ENCODE data around the gene CTCF.

CTCF gene

DNA sequence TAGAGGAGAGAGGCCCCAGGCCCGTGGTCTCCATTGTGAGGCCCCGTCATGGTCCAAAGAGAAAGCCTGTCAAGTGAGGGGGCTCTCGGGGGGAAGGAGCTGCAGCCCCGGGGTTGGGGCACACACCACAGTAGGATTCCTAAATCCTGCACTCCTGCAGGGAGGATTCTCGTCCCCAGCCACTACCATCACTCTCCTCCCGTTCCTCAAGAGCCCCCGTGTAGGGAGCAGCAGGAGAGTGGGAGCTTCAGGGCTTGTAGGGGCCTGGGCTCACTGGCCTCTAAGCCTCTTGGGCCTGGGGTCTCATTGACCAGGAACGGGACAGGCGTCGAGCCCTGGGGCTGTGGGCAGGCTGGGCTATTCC is 105.1 kb downstream of the CTCF start:
- DNase-seq = no peak

GRCh38 chr16:67667817-67668494 is 105.6 kb downstream of the CTCF start:
- DNase-seq = peak; percentile 89

GRCh38 chr16:67668495-67669157 is 106.3 kb downstream of the CTCF start:
- DNase-seq = no peak

DNA sequence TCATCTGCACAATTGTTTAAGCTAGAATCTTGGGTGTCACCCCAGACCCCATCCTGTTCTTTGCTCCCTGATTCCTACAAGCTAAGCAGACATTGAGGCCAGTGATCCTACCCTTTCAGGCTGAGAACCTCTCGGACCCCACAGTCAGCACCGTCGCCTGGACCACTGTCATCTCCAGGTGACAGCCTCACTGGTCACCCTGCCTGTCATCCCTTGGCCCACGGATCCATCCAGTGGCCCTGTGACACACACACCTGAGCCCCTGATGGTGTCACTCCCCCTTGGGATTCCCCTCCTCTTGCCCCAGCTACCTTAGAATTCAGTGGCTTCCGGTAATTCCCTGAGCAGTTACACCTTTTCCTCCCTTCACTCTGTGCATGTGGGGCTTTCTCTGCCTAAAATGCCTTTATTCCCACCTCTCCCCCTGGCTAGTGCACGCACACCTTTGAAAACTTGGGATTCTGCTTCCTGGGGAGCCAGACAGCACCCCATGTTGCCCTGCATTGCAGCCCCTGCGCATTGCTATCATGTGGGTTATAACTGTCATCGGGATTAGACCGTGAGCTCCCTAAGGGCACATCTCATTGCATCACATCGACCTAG is 107.3 kb downstream of the CTCF start:
- no peak for DNase-seq

- no peak for DNase-seq
These were observed 110.0 kb downstream of the CTCF start for GRCh38 chr16:67672306-67672705.

- DNase-seq = no peak
These were observed 110.7 kb downstream of the CTCF start for GRCh38 chr16:67672739-67673662.

- DNase-seq = no peak
These were observed 111.6 kb downstream of the CTCF start for GRCh38 chr16:67673712-67674580.

DNA sequence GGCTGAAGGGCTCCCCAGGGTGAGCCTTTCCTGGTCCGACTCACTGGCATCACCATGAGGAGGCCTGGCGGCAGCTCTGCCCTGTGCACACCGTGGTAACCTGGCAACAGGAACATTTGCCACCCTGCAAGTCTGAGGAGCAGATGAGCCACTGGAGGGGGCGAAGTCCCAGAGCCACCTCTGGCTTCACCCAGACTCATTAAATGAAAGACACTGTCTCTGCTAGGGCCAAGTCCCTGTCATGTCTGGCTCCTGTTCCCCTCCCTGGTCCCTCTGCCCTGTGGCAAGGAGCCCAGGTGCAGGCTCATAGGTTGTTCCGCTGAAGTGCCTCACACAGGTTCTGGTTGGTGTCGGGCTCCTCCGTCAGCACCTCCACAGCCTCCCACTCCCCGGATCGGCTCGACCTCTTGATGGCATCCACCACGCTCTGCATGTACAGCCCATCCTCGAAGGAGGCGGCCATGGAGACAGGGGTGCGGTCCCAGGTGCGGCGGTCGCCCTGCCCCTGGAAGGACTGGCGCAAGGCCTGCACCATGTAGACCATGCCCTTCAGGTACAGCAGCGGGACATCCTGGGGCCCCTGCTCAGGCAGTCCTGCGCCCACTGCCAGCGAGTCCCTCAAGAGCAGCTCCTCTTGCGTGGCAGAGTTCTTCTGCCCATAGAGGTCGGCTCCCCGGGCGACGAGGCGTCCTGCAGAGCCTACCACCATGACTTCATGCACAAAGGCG is 112.7 kb downstream of the CTCF start:
- no peak for DNase-seq

- DNase-seq = no peak
These were observed 113.2 kb downstream of the CTCF start for GRCh38 chr16:67675579-67675935.

DNA sequence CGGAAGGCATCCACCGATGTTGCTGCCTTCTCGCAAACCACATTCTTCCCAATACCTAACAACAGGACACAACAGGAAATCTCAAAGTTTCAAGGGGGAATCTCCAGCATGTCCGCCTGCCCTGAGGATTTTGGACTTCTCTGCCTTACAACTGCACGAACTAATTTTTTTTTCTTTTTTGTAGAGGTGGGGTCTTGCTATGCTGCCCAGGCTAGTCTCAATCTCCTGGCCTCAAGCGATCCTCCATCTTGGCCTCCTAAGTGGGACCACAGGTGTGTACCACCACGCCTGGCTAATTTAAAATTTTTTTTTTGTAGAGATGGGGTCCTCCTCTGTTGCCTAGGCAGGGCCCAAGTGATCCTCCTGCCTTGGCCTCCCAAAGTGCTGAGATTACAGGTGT is 113.7 kb downstream of the CTCF start:
- DNase-seq = no peak

DNA sequence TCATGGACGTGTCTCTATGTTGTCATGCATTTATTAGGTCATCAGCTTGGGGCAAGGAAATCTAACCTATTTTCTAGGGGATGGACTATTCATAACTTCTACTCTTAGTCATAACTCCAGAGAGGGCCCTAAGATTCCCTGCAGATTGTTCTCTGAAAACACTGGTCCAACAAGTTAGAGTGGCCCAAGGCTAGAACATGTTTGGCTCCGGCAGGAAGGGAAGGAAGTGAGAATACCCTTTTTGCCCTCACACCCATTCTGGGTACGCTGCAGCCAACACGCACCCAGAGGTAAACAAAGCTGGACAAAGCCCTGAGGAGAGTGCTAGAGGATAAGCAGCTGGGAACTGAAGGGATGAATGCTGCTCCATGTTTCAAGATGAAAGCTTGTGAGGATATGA is 114.2 kb downstream of the CTCF start:
- DNase-seq = no peak

DNA sequence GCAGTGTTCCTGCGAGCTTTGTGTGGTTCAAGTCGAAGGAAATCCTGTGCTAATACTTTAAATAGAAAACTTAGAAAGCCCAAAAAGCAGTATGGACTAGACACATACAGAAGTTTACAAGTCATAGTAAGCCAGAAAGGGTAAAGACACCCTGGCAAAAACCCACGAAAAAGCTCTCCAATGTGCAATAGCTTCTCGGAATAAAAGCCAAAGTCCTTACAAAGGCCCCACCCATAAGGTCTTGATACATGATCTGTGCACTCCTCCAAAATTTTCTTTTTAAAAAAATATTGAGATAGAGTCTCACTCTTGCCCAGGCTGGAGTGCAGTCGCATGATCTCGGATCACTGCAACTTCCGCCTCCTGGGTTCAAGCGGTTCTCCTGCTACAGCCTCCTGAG is 114.6 kb downstream of the CTCF start:
- DNase-seq = no peak

DNA sequence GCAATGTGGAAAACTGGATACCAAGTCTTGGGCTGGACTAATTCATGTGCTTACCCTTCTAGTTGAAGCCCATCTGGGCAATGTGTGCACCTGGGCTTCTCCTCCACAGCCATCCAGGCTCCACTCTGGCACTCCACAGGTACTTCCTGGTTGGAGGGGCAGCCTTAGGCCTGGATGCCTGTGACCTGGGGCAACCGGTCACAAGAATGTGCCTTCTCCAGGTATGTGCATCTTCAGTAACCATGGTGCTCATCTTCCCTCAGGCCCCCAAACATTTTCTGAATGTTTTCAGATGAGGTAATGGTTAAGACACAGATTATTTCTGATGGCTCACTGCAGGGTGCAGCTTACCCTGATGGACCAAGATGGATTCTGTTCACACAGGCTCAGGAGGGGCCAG is 115.4 kb downstream of the CTCF start:
- DNase-seq = no peak

DNA sequence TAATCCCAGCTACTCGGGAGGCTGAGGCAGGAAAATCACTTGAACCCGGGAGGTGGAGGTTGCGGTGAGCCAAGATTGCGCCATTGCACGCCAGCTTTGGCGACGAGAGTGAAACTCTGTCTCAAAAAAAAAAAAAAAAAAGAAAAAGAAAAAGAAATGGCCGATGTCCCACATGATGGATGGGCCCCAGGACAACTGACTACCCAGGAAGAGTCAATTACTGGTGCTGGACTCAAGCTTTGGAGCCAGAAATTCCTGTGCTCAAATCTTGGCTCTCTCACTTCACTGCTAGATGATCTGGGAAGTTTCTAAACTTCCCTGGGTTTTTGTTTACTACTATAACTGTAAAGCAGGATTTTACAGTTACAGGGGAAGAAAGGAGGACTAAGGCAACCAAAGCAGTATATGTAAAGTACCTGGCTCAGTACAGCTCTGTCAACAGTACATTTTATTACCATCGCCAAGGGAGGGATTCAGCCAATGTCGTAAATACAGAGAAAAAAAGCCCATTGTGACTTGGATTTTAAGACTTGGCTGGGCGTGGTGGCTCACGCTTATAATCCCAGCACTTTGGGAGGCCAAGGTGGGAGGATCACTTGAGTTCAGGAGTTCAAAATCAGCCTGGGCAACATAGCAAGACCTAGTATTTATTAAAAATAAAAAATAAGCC is 116.2 kb downstream of the CTCF start:
- DNase-seq = no peak

DNA sequence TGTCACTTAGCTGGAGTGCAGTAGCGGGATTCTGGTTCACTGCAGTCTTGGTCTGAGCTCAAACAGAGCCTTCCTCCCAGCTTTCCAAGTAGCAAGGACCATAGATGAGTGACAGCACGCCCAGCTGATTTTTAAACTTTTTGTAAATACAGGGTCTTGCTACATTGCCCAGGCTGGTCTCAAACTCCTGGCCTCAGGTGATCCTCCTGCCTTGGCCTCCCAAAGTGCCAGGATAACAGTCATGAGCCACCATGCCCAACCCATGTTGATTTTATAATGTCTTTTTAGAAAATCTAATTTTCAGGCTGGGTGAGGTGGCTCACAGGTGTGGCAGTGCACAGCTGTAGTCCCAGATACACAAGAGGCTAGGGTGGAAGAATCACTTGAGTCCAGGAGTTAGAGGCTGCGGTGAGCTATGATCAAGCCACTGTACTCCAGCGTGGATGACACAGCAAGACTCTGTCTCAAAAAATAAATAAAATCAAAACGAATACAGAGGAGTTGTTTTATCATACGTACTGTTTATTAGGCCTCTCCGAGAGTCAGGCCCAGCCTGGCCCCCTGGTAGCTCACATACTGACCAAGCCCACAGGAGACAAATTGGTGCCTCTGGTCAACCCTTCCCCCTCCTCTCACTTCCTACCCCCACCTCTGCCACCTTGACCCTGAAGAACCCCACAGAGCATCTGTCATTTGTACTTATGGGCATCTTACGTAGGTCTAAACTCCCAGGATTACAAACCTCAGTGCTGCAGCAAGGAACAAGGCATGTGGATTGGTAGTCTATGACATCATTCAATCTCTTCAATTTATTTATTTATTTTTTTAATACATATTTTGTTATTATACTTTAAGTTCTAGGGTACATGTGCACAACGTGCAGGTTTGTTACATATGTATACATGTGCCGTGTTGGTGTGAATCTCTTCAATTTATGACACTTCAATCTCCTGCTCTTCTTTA is 117.9 kb downstream of the CTCF start:
- DNase-seq = no peak

- no peak for DNase-seq
These were observed 121.4 kb downstream of the CTCF start for GRCh38 chr16:67683767-67684166.

GRCh38 chr16:67685388-67686112 is 123.2 kb downstream of the CTCF start:
- DNase-seq = no peak
